Right lobe of liver (tissue), 6 donors: ENCODE measurements around the gene C1QTNF6. TPM values are rescaled to one million over a fixed set of nuclear protein-coding genes. Genes with fewer than 3 reads are reported as not detected.

Source experiments
- ATAC-seq, 4 donors: fragments of 200-7000 bp; cut with Tn5 transposase; one replicate each; pipeline ENCODE4 v1.9.1; 2020; ENCODE audit warnings: mild to moderate bottlenecking in 4 of 4, moderate library complexity in 4 of 4
- DNase-seq, 3 donors: peaks; one replicate each; pipeline ENCODE4 v3.0.0-alpha.2; 2020
- H3K27ac ChIP-seq, 3 donors: fragments of 200-600 bp; one replicate each; pipeline ENCODE4 v1.8.0; 2022
- H3K27me3 ChIP-seq, 2 donors: fragments of 200-600 bp; one replicate each; pipeline ENCODE4 v1.8.0; 2022
- H3K36me3 ChIP-seq, 4 donors: fragments of 200-600 bp; sonication (generic) in 1 of 4; one replicate each; pipeline versions ENCODE4 v1.5.1 to v1.8.0; 2017 to 2022; ENCODE audit warnings: control low read depth in 1 of 4
- H3K4me1 ChIP-seq, 4 donors: fragments of 200-600 bp; sonication (generic) in 1 of 4; one replicate each; pipeline versions ENCODE4 v1.5.1 to v1.8.0; 2017 to 2022; ENCODE audit warnings: control low read depth in 1 of 4
- H3K4me3 ChIP-seq, 3 donors: fragments of 200-600 bp; one replicate each; pipeline ENCODE4 v1.8.0; 2022
- H3K9me3 ChIP-seq, 4 donors: fragments of 200-600 bp; sonication (generic) in 1 of 4; one replicate each; pipeline versions ENCODE4 v1.5.1 to v1.8.0; 2017 to 2022; ENCODE audit warnings: control low read depth in 1 of 4
- CTCF ChIP-seq, 4 donors: fragments of 200-600 bp in 3 of 4; fragments of 450-650 bp in 1 of 4; IDR thresholded peaks; one replicate each; pipeline versions ENCODE4 v1.5.1 to v1.8.0; 2016 to 2022; ENCODE audit warnings: antibody characterized with exemption in 4 of 4, mild to moderate bottlenecking in 2 of 4
- POLR2A ChIP-seq: fragments of 450-650 bp; IDR thresholded peaks from one replicate; pipeline ENCODE4 v1.6.1; 2017; ENCODE audit warnings: antibody characterized with exemption, mild to moderate bottlenecking
- WGBS: methylation state at CpG from one replicate; pipeline ENCODE4 v1.1.6; 2018; ENCODE audit warnings: low coverage, low lambda C conversion rate; ENCODE audit not compliant: insufficient coverage; ENCODE audit errors: missing lambda C conversion rate; 5-methylcytosine and 5-hydroxymethylcytosine counted together
- intact Hi-C, 2 donors: fragments of 100-400 bp; cut with DNase I; formaldehyde crosslinking; loops; one replicate each; pipeline versions ENCODE4 v1.11.2 to v1.14.1; 2022
- total RNA-seq, 6 experiments: library from RNA; depleted of rRNA in 2 of 6; stranded (reverse); fragments of >200 nt in 2 of 6; fragmentation: NEBNext Ultra II Directional in 3 of 6; extraction: Animal tissue kit (Norgen Biotek cat#: 25700) in 3 of 6; gene quantifications; one replicate each; pipeline versions ENCODE4 v1.1.0 to v1.2.4, GENCODE V29; 2016 to 2023
- donor health status: DM: no; HTN: yes; CAD: no.
- donor health status: DM: no; HTN: no; CAD: no.
- donor health status: DM: no; HTN: no; CAD: no.
- donor health status: DM: no; HTN: yes; CAD: no.
- donor health status: DM: no; HTN: yes; CAD: no.

Gene C1QTNF6
- total RNA-seq, 6 experiments from 2014 or later: 3.3 to 12.6 (median 6.3) TPM

- intact Hi-C loops: no loop called here
- no peaks in the 10 kb centered on the region for H3K27me3 ChIP-seq
Observed at GRCh38 chr22:37145180-37146050, 42.6 kb downstream of the C1QTNF6 start.

GRCh38 chr22:37144180-37144554, 43.9 kb downstream of the C1QTNF6 start:
- Histone ChIP-seq H3K4me3 (no peak overlapping the region), H3K36me3 (no peaks in the 10 kb centered on the region), H3K27ac (no peak overlapping the region), H3K9me3 (no peaks in the 10 kb centered on the region), H3K4me1 (peaks cover 0 to 8% (median 3%) of the 10 kb centered on the region in 4 donors), H3K27me3 (no peaks in the 10 kb centered on the region)
- no peak for ATAC-seq
- TF ChIP-seq CTCF (IDR thresholded peaks at IDR 0.05) (no peak), POLR2A (no peak)
- intact Hi-C loops: no loop called here
- WGBS: 86% methylated on average over 5 of the region's 10 CpGs
- no peak for DNase-seq

More at GRCh38 chr22:37145180-37146050, 42.6 kb downstream of the C1QTNF6 start:
- TF ChIP-seq POLR2A (no peak), CTCF (IDR thresholded peaks at IDR 0.05) (no peak)
- ATAC-seq (no peak), DNase-seq (no peak)
- H3K4me3 ChIP-seq: no peak overlapping the region
- H3K4me1 ChIP-seq: peaks cover 0 to 8% (median 3%) of the 10 kb centered on the region in 4 donors
- no peak overlapping the region for H3K27ac ChIP-seq
- no peaks in the 10 kb centered on the region for H3K9me3 ChIP-seq
- no peaks in the 10 kb centered on the region for H3K36me3 ChIP-seq
- 42% methylated on average over 12 of the region's 17 CpGs for WGBS

- Histone ChIP-seq H3K4me1 (peaks cover 0 to 8% (median 3%) of the 10 kb centered on the region in 4 donors), H3K4me3 (no peak overlapping the region), H3K27me3 (no peaks in the 10 kb centered on the region), H3K9me3 (no peaks in the 10 kb centered on the region), H3K36me3 (no peaks in the 10 kb centered on the region), H3K27ac (no peak overlapping the region)
- DNase-seq: no peak
- 80% methylated on average over 1 of the region's 6 CpGs for WGBS
- TF ChIP-seq POLR2A (no peak), CTCF (IDR thresholded peaks at IDR 0.05) (no peak)
- intact Hi-C loops: no loop called here
- ATAC-seq: no peak
Observed at GRCh38 chr22:37141971-37142370, 46.1 kb downstream of the C1QTNF6 start.

GRCh38 chr22:37141476-37141875, 46.6 kb downstream of the C1QTNF6 start:
- TF ChIP-seq POLR2A: no peak
- no peak for TF ChIP-seq CTCF (IDR thresholded peaks at IDR 0.05)
- peaks cover 0 to 8% (median 3%) of the 10 kb centered on the region in 4 donors for H3K4me1 ChIP-seq
- H3K27me3 ChIP-seq: no peaks in the 10 kb centered on the region
- H3K4me3 ChIP-seq: no peak overlapping the region
- ATAC-seq: no peak
- H3K36me3 ChIP-seq: no peaks in the 10 kb centered on the region
- no peak for DNase-seq
- no peaks in the 10 kb centered on the region for H3K9me3 ChIP-seq
- no peak overlapping the region for H3K27ac ChIP-seq
- intact Hi-C loops: no loop called here
- 100% methylated on average over 1 of the region's 10 CpGs for WGBS
